ENCODE measurements around the gene GTF2IRD1.
"Not testable (repeated sequence)": the region's sequence is repeated elsewhere in the genome, so short reads cannot be mapped to it uniquely, and the experiment has no call there.

DNA sequence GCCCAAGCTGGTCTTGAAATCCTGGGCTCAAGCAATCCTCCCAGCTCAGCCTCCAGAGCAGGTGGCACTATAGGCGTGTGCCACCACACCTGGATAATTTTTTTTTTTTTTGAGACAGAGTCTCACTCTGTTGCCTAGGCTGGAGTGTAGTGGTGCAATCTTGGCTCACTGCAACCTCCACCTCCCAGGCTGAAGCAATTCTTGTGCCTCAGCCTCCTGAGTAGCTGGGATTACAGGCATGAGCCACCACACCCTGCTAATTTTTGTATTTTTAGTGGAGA, 16.5 kb upstream of the GTF2IRD1 start:
- TF ChIP-seq ZNF138 (CRISPR knock-in tag; conservative IDR thresholded peaks at IDR 0.05); ZNF317 (CRISPR knock-in tag; IDR thresholded peaks at IDR 0.05; ENCODE audit: borderline replicate concordance, low read depth); NFE2L1 (CRISPR knock-in tag; IDR thresholded peaks at IDR 0.05): not testable (repeated sequence)
- TF ChIP-seq, protein P1, sequence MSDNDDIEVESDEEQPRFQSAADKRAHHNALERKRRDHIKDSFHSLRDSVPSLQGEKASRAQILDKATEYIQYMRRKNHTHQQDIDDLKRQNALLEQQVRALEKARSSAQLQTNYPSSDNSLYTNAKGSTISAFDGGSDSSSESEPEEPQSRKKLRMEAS (CRISPR knock-in tag; IDR thresholded peaks at IDR 0.05): not testable (repeated sequence)
- TF ChIP-seq, protein P2, sequence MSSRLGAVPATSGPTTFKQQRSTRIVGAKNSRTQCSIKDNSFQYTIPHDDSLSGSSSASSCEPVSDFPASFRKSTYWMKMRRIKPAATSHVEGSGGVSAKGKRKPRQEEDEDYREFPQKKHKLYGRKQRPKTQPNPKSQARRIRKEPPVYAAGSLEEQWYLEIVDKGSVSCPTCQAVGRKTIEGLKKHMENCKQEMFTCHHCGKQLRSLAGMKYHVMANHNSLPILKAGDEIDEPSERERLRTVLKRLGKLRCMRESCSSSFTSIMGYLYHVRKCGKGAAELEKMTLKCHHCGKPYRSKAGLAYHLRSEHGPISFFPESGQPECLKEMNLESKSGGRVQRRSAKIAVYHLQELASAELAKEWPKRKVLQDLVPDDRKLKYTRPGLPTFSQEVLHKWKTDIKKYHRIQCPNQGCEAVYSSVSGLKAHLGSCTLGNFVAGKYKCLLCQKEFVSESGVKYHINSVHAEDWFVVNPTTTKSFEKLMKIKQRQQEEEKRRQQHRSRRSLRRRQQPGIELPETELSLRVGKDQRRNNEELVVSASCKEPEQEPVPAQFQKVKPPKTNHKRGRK (CRISPR knock-in tag; IDR thresholded peaks at IDR 0.05; ENCODE audit: borderline replicate concordance): not testable (repeated sequence)
